GF-D8 (cell line): ENCODE data around the gene NRSN2.
A peak's percentile ranks its signal among the peaks of the same experiment; 100 is the strongest.
"Not testable (repeated sequence)": the region's sequence is repeated elsewhere in the genome, so short reads cannot be mapped to it uniquely, and the experiment has no call there.

ENCODE experiments used
- DNase-seq: peaks from one replicate; lab custom pipeline; 2025; lab: John Stamatoyannopoulos, UW

The NRSN2 gene

GRCh38 chr20:354298-354977 lies 7.5 kb downstream of the NRSN2 start:
- peak; percentile 29 for DNase-seq

GRCh38 chr20:356154-356553 lies 9.2 kb downstream of the NRSN2 start:
- DNase-seq: not testable (repeated sequence)

GRCh38 chr20:356745-357144 lies 9.8 kb downstream of the NRSN2 start:
- no peak for DNase-seq

- DNase-seq: no peak
These were observed 12.1 kb downstream of the NRSN2 start for GRCh38 chr20:358891-359555.

- DNase-seq: no peak
These were observed 14.7 kb downstream of the NRSN2 start for GRCh38 chr20:361561-361960.

GRCh38 chr20:362271-363254 lies 15.7 kb downstream of the NRSN2 start:
- peak; percentile 93 for DNase-seq

GRCh38 chr20:363319-364078 lies 16.6 kb downstream of the NRSN2 start:
- DNase-seq: no peak

- DNase-seq: no peak
These were observed 18.2 kb downstream of the NRSN2 start for GRCh38 chr20:364905-365794.

GRCh38 chr20:366041-366718 lies 19.3 kb downstream of the NRSN2 start:
- no peak for DNase-seq

GRCh38 chr20:366719-367485 lies 20.0 kb downstream of the NRSN2 start:
- no peak for DNase-seq

GRCh38 chr20:367486-367887 lies 20.6 kb downstream of the NRSN2 start:
- DNase-seq: no peak

- no peak for DNase-seq
These were observed 22.0 kb downstream of the NRSN2 start for GRCh38 chr20:368915-369314.

- no peak for DNase-seq
These were observed 23.3 kb downstream of the NRSN2 start for GRCh38 chr20:370151-370600.

- DNase-seq: no peak
These were observed 24.3 kb downstream of the NRSN2 start for GRCh38 chr20:370977-371754.

GRCh38 chr20:371755-372542 lies 25.0 kb downstream of the NRSN2 start:
- DNase-seq: peak; percentile 85

- peak; percentile 41 for DNase-seq
These were observed 25.7 kb downstream of the NRSN2 start for GRCh38 chr20:372543-373082.

GRCh38 chr20:373171-373890 lies 26.4 kb downstream of the NRSN2 start:
- peak; percentile 75 for DNase-seq
